Measurements from ENCODE around the gene THSD4. TPM values are rescaled to one million over a fixed set of nuclear protein-coding genes. Genes with fewer than 3 reads are reported as not detected.
A peak's percentile ranks its signal among the peaks of the same experiment; 100 is the strongest.

THSD4 gene
- total RNA-seq, 1 experiment from 2014 or later, result 29.0 TPM

GRCh38 chr15:71232411-71232810, 117.1 kb downstream of the THSD4 start:
- CTCF ChIA-PET, result no interaction called here
- H3K4me2 ChIP-seq (ENCODE audit: low read length), result no peak overlapping the region
- H3K27ac ChIP-seq (ENCODE audit: low read length), result no peak overlapping the region
- H3K9me3 ChIP-seq (ENCODE audit: low read length), result no peaks in the 10 kb centered on the region
- intact Hi-C loops (cut with micrococcal nuclease), result no loop called here
- 0 out of 2 replicates have a peak, but pooled peaks cover 5% of the 10 kb centered on the region for H3K36me3 ChIP-seq (ENCODE audit: low read depth, low read length)
- POLR2A ChIA-PET (ENCODE audit: unreplicated experiment), result no interaction called here
- DNase-seq, result no peak
- no peaks in the 10 kb centered on the region for H4K20me1 ChIP-seq (ENCODE audit: low read length)
- TF ChIP-seq, protein P1, sequence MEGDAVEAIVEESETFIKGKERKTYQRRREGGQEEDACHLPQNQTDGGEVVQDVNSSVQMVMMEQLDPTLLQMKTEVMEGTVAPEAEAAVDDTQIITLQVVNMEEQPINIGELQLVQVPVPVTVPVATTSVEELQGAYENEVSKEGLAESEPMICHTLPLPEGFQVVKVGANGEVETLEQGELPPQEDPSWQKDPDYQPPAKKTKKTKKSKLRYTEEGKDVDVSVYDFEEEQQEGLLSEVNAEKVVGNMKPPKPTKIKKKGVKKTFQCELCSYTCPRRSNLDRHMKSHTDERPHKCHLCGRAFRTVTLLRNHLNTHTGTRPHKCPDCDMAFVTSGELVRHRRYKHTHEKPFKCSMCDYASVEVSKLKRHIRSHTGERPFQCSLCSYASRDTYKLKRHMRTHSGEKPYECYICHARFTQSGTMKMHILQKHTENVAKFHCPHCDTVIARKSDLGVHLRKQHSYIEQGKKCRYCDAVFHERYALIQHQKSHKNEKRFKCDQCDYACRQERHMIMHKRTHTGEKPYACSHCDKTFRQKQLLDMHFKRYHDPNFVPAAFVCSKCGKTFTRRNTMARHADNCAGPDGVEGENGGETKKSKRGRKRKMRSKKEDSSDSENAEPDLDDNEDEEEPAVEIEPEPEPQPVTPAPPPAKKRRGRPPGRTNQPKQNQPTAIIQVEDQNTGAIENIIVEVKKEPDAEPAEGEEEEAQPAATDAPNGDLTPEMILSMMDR (conservative IDR thresholded peaks at IDR 0.05; ENCODE audit: low read depth, low read length), result no peak
- TF ChIP-seq EZH2phosphoT487 (IDR thresholded peaks at IDR 0.05; ENCODE audit: borderline replicate concordance, low read length), result no peak
- no peak for TF ChIP-seq EZH2 (IDR thresholded peaks at IDR 0.05; ENCODE audit: low read length, unreplicated experiment)
- no peak for ATAC-seq
- H3K9ac ChIP-seq (ENCODE audit: low read length), result no peak overlapping the region
- BruUV-seq (replicated peaks), result no TSS peak
- H3K79me2 ChIP-seq (ENCODE audit: low read length), result no peaks in the 10 kb centered on the region
- peaks cover 2% of the 10 kb centered on the region; the same call in 1 of the 2 replicates for H3K4me1 ChIP-seq (ENCODE audit: insufficient read depth, low read length)
- H3F3A ChIP-seq (ENCODE audit: low read length, unreplicated experiment), result no peaks in the 10 kb centered on the region
- no peak overlapping the region for H2AFZ ChIP-seq (ENCODE audit: low read length)
- H3K9me2 ChIP-seq (replicated peaks; ENCODE audit: low read length), result no peaks in the 10 kb centered on the region
- no peaks in the 10 kb centered on the region for H3K27me3 ChIP-seq (ENCODE audit: low read length)
- no peak overlapping the region for H3K4me3 ChIP-seq (ENCODE audit: low read length)

GRCh38 chr15:71237456-71238188, 122.4 kb downstream of the THSD4 start:
- peaks cover 14% of the 10 kb centered on the region; the same call in 1 of the 2 replicates for H3K36me3 ChIP-seq (ENCODE audit: low read depth, low read length)
- intact Hi-C loops (cut with micrococcal nuclease), result loop anchor here (1.0 to 5.0 kb wide), 2 partner anchors 40 to 58 kb away; no protein-coding TSS in a partner anchor
- ChIA-PET CTCF (no interaction called here), POLR2A (ENCODE audit: unreplicated experiment) (interaction anchor here (0.5 kb wide), 1 partner anchor 63 kb away, joined by 3 read pairs; no protein-coding TSS in a partner anchor)
- H2AFZ ChIP-seq (ENCODE audit: low read length), result no peak overlapping the region
- peaks cover 29% of the 10 kb centered on the region for H3K4me1 ChIP-seq (ENCODE audit: insufficient read depth, low read length)
- H3K9ac ChIP-seq (ENCODE audit: low read length), result peak overlapping the region; percentile 70
- H4K20me1 ChIP-seq (ENCODE audit: low read length), result no peaks in the 10 kb centered on the region
- H3K9me2 ChIP-seq (replicated peaks; ENCODE audit: low read length), result no peaks in the 10 kb centered on the region
- H3K9me3 ChIP-seq (ENCODE audit: low read length), result no peaks in the 10 kb centered on the region
- H3K27me3 ChIP-seq (ENCODE audit: low read length), result no peaks in the 10 kb centered on the region
- TF ChIP-seq, protein P1 (conservative IDR thresholded peaks at IDR 0.05; ENCODE audit: low read depth, low read length), result no peak
- TF ChIP-seq EZH2 (IDR thresholded peaks at IDR 0.05; ENCODE audit: low read length, unreplicated experiment), result no peak
- TF ChIP-seq EZH2phosphoT487 (IDR thresholded peaks at IDR 0.05; ENCODE audit: borderline replicate concordance, low read length), result no peak
- H3F3A ChIP-seq (ENCODE audit: low read length, unreplicated experiment), result no peaks in the 10 kb centered on the region
- peak overlapping the region; percentile 92 for H3K27ac ChIP-seq (ENCODE audit: low read length)
- no peak overlapping the region for H3K4me3 ChIP-seq (ENCODE audit: low read length)
- H3K79me2 ChIP-seq (ENCODE audit: low read length), result 0 out of 2 replicates have a peak, but pooled peaks cover 10% of the 10 kb centered on the region
- DNase-seq, result peak; percentile 95
- no TSS peak for BruUV-seq (replicated peaks)
- ATAC-seq, result peak; percentile 96
- H3K4me2 ChIP-seq (ENCODE audit: low read length), result peak overlapping the region; percentile 29

- Histone ChIP-seq H4K20me1 (ENCODE audit: low read length) (no peaks in the 10 kb centered on the region), H3K9ac (ENCODE audit: low read length) (peak overlapping the region; percentile 70), H3K4me3 (ENCODE audit: low read length) (no peak overlapping the region), H2AFZ (ENCODE audit: low read length) (no peak overlapping the region), H3K4me2 (ENCODE audit: low read length) (0 out of 2 replicates have a peak overlapping the region, but pooled peaks have one; percentile 7), H3K4me1 (ENCODE audit: insufficient read depth, low read length) (peaks cover 29% of the 10 kb centered on the region), H3K36me3 (ENCODE audit: low read depth, low read length) (peaks cover 22% of the 10 kb centered on the region), H3K79me2 (ENCODE audit: low read length) (0 out of 2 replicates have a peak, but pooled peaks cover 10% of the 10 kb centered on the region), H3K9me2 (replicated peaks; ENCODE audit: low read length) (no peaks in the 10 kb centered on the region), H3K27me3 (ENCODE audit: low read length) (no peaks in the 10 kb centered on the region), H3K9me3 (ENCODE audit: low read length) (no peaks in the 10 kb centered on the region), H3F3A (ENCODE audit: low read length, unreplicated experiment) (no peaks in the 10 kb centered on the region), H3K27ac (ENCODE audit: low read length) (peak overlapping the region; percentile 92)
- DNase-seq, result peak; percentile 41
- TF ChIP-seq EZH2 (IDR thresholded peaks at IDR 0.05; ENCODE audit: low read length, unreplicated experiment) (no peak), EZH2phosphoT487 (IDR thresholded peaks at IDR 0.05; ENCODE audit: borderline replicate concordance, low read length) (no peak)
- TF ChIP-seq, protein P1 (conservative IDR thresholded peaks at IDR 0.05; ENCODE audit: low read depth, low read length), result no peak
- POLR2A ChIA-PET (ENCODE audit: unreplicated experiment), result interaction anchor here (0.6 kb wide), 1 partner anchor 273 kb away, joined by 3 read pairs; no protein-coding TSS in a partner anchor
- CTCF ChIA-PET, result no interaction called here
- no TSS peak for BruUV-seq (replicated peaks)
- ATAC-seq, result peak; percentile 24
- intact Hi-C loops (cut with micrococcal nuclease), result loop anchor here (5.0 kb wide), 1 partner anchor 38 kb away; no protein-coding TSS in a partner anchor
Measured at GRCh38 chr15:71238926-71239325, 123.7 kb downstream of the THSD4 start.
